Uterus (tissue), 4 donors: Measurements from ENCODE around the gene NMNAT1. TPM values are rescaled to one million over a fixed set of nuclear protein-coding genes. Genes with fewer than 3 reads are reported as not detected.

Source experiments
- DNase-seq, 2 donors: peaks; one replicate each; pipeline ENCODE4 v3.0.0-alpha.2; 2019 to 2020
- H3K27ac ChIP-seq, 2 donors: fragments of 200-600 bp; sonication (generic); 1 replicate in 1 of 2; 2 replicates in 1 of 2; pipeline ENCODE4 v1.5.1; 2016 to 2018
- H3K27me3 ChIP-seq, 2 donors: fragments of 200-600 bp; sonication (generic); one replicate each; pipeline ENCODE4 v1.5.1; 2018 to 2019; ENCODE audit warnings: control low read depth in 1 of 2
- H3K36me3 ChIP-seq, 2 donors: fragments of 200-600 bp; sonication (generic); one replicate each; pipeline ENCODE4 v1.5.1; 2019; ENCODE audit warnings: control low read depth in 1 of 2
- H3K4me1 ChIP-seq, 2 donors: fragments of 200-600 bp; sonication (generic); one replicate each; pipeline ENCODE4 v1.5.1; 2018 to 2019; ENCODE audit warnings: control low read depth in 1 of 2
- H3K4me3 ChIP-seq, 2 donors: fragments of 200-600 bp; sonication (generic); 1 replicate in 1 of 2; 2 replicates in 1 of 2; pipeline ENCODE4 v1.5.1; 2018 to 2019; ENCODE audit warnings: mild to moderate bottlenecking in 1 of 2
- H3K9me3 ChIP-seq, 2 donors: fragments of 200-600 bp; sonication (generic); one replicate each; pipeline ENCODE4 v1.5.1; 2019; ENCODE audit warnings: control low read depth in 1 of 2
- POLR2A ChIP-seq, 2 donors: fragments of 450-650 bp; IDR thresholded peaks; one replicate each; pipeline ENCODE4 v1.6.1; 2016; ENCODE audit warnings: antibody characterized with exemption in 2 of 2, mild to moderate bottlenecking in 1 of 2, moderate library complexity in 1 of 2
- intact Hi-C: fragments of 100-400 bp; cut with DNase I; formaldehyde crosslinking; loops from one replicate; pipeline ENCODE4 v1.15.1; 2023; ENCODE audit warnings: low total_unique reads
- total RNA-seq, 4 donors: library from RNA; depleted of rRNA in 3 of 4; stranded (reverse); fragments of >200 nt in 3 of 4; gene quantifications; one replicate each; pipeline versions ENCODE4 v1.1.0 to v1.2.4, GENCODE V29; 2014 to 2023
- TF ChIP-seq, protein P1 (sequence below), 4 experiments: fragments of 200-600 bp in 2 of 4; fragments of 450-650 bp in 2 of 4; sonication (generic) in 2 of 4; IDR thresholded peaks; one replicate each; pipeline ENCODE4 v1.5.1; 2016 to 2019; ENCODE audit warnings: antibody characterized with exemption in 4 of 4, mild to moderate bottlenecking in 2 of 4, moderate library complexity in 1 of 4
- donor health status: DM: yes; HTN: yes; CAD: no.

The NMNAT1 gene
- total RNA-seq, 4 donors from 2014 or later, result 1.8 to 41.5 (median 12.7) TPM

DNA sequence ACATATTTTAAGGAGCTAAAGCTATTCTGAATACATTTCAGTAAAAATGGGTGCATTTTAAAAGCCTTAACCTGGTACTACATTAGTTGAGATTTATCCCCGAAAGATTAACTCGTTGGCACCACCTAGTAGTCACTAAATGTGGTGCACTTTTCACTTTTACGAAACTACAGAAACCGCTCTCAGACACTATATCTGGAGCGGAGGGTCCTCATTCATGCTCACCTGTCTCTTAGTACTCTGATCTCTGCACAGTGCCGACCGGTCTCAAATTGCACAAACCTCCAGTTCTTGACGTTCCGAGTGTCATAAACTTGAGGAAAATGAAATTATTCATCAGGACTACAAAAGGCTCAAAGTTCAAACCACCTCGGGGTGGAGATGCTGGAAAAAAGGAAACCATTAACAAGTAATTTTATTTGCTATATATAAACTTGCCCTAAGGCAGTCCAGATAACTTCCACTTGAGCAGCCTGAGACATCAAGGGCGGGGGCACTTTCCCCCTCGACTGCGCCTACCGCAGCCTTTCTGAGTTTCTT lies 806 bp upstream of the NMNAT1 start:
- no peak for DNase-seq
- TF ChIP-seq, protein P1, sequence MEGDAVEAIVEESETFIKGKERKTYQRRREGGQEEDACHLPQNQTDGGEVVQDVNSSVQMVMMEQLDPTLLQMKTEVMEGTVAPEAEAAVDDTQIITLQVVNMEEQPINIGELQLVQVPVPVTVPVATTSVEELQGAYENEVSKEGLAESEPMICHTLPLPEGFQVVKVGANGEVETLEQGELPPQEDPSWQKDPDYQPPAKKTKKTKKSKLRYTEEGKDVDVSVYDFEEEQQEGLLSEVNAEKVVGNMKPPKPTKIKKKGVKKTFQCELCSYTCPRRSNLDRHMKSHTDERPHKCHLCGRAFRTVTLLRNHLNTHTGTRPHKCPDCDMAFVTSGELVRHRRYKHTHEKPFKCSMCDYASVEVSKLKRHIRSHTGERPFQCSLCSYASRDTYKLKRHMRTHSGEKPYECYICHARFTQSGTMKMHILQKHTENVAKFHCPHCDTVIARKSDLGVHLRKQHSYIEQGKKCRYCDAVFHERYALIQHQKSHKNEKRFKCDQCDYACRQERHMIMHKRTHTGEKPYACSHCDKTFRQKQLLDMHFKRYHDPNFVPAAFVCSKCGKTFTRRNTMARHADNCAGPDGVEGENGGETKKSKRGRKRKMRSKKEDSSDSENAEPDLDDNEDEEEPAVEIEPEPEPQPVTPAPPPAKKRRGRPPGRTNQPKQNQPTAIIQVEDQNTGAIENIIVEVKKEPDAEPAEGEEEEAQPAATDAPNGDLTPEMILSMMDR (IDR thresholded peaks at IDR 0.05), result peak; percentile 17 to 52 (median 38)
- no peak for TF ChIP-seq POLR2A (IDR thresholded peaks at IDR 0.05)
- Histone ChIP-seq H3K4me3 (peak overlapping the region; percentile 84 to 87), H3K27ac (peak overlapping the region; percentile 84 to 85), H3K9me3 (no peaks in the 10 kb centered on the region), H3K4me1 (no peaks in the 10 kb centered on the region), H3K27me3 (no peaks in the 10 kb centered on the region), H3K36me3 (no peaks in the 10 kb centered on the region)
- intact Hi-C loops, result no loop called here

DNA sequence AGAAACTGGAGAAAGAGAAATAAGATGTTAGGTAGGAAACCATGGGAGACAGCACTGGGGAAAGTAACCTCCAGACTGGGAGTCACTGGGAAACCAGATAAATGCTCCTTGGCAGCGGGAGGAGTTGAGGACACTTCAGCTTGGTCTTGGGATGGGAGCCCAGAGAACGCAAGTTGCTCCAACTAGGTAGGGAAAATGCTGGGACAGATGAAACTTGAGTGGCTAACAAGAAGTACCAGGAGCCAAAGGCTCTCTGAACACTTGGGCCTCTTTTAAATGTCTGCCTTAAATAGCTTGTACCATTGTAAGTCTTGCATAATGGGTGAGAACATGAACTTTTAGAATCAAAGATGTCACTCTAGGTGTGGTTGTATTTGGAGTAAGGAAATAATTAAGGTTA lies 3.0 kb downstream of the NMNAT1 start:
- TF ChIP-seq, protein P1 (IDR thresholded peaks at IDR 0.05), result no peak
- no peak for TF ChIP-seq POLR2A (IDR thresholded peaks at IDR 0.05)
- H3K4me1 ChIP-seq, result no peaks in the 10 kb centered on the region
- intact Hi-C loops, result no loop called here

DNA sequence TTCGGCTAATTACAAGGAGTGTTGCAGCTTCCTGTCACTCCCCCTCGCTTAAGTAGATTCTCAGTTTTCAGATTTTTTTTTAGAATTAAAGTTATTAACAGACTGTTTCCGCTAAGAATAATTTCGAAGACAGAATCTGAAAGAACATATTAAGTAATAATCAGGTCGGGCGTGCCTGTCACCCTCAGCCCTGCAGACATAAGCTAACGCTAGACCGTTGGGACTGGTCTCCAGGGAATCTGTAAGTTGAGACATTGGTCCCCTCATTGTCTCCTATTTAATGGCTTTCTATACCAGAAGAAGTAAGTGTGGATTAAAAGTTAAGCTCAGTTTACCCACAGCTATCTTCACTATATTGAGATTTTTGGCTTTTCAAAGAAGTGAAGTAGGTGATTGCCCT lies 14.5 kb downstream of the NMNAT1 start:
- Histone ChIP-seq H3K9me3 (no peaks in the 10 kb centered on the region), H3K4me3 (no peak overlapping the region), H3K27ac (no peak overlapping the region), H3K36me3 (no peaks in the 10 kb centered on the region), H3K27me3 (no peaks in the 10 kb centered on the region), H3K4me1 (no peaks in the 10 kb centered on the region)
- TF ChIP-seq, protein P1 (IDR thresholded peaks at IDR 0.05), result no peak
- no peak for TF ChIP-seq POLR2A (IDR thresholded peaks at IDR 0.05)
- DNase-seq, result no peak
- intact Hi-C loops, result no loop called here

More for the DNA sequence above, 3.0 kb downstream of the NMNAT1 start:
- no peaks in the 10 kb centered on the region for H3K36me3 ChIP-seq
- H3K9me3 ChIP-seq, result no peaks in the 10 kb centered on the region
- no peak for DNase-seq
- no peak overlapping the region for H3K4me3 ChIP-seq
- H3K27ac ChIP-seq, result no peak overlapping the region
- no peaks in the 10 kb centered on the region for H3K27me3 ChIP-seq

DNA sequence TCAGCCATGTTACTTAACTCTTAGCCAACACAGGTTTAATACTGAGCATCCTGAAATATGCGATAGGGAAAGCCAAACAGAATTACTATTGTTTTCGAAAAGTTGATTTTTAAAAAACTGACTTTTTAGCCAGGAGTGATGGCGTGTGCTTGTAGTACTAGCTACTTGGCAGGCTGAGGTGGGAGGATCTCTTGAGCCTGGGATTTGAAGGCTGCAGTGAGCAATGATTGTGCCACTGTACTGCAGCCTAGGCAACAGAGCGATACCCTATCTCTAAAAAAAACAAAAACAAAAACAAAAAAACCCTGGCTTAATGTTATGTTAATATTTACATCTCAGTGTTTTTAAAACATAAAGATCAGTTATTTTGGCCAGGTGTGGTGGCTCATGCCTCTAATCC lies 16.7 kb downstream of the NMNAT1 start:
- Histone ChIP-seq H3K4me1 (no peaks in the 10 kb centered on the region), H3K27me3 (no peaks in the 10 kb centered on the region), H3K4me3 (no peak overlapping the region), H3K27ac (no peak overlapping the region), H3K9me3 (no peaks in the 10 kb centered on the region), H3K36me3 (no peaks in the 10 kb centered on the region)
- no peak for DNase-seq
- TF ChIP-seq, protein P1 (IDR thresholded peaks at IDR 0.05), result no peak
- TF ChIP-seq POLR2A (IDR thresholded peaks at IDR 0.05), result no peak
- intact Hi-C loops, result no loop called here

DNA sequence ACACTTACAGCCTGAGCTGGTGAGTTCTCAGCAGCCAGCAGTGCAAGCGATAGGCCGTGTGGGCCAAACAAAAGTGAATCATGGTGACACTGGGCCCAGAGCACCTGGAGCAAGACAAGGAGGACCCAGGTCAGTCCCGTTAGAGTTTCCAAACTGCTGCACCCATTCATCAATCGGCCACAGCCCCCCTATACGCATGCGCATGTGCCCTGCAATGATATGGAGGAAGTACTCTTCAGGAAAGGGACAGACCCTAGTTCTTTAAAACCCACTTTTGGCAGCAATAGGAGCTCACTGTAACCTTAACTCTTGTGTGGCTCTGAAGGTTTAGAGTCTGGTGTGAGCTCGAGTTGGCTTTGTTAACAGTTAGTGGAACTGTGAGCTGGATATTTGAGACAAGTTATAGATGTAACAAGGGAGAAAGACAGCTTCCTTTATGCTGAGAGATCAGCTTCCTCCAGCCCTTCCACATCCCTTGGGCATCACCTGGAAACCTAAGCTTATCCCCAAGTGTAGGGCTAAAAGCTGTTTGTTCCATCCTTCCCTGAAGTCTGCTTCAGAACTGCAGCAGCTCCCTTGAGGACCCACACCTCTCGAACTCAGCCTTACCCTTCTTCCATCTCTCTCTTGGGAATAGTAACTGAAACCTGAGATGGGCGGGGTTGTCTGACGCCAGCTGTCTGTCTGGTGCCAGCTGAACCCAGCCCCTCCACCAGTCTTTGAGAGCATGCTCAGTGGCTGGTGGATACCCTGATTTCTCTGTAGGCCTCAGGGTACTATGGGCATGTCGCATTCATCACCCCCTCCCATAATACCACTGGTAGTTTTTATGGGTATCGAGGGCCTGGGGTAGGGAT lies 17.7 kb downstream of the NMNAT1 start:
- TF ChIP-seq, protein P1 (IDR thresholded peaks at IDR 0.05), result no peak
- no peak for TF ChIP-seq POLR2A (IDR thresholded peaks at IDR 0.05)
- intact Hi-C loops, result no loop called here
- H3K27me3 ChIP-seq, result no peaks in the 10 kb centered on the region
- no peaks in the 10 kb centered on the region for H3K4me1 ChIP-seq
- no peak for DNase-seq
- no peak overlapping the region for H3K4me3 ChIP-seq
- no peak overlapping the region for H3K27ac ChIP-seq
- no peaks in the 10 kb centered on the region for H3K9me3 ChIP-seq
- no peaks in the 10 kb centered on the region for H3K36me3 ChIP-seq
